ENCODE data around the gene MLIP. TPM values are rescaled to one million over a fixed set of nuclear protein-coding genes. Genes with fewer than 3 reads are reported as not detected.

The MLIP gene
- total and polyA plus RNA-seq, 3 donors from 2014 or later = 0.43 to 1.6 (median 0.63) TPM

- H3K27me3 ChIP-seq = no peaks in the 10 kb centered on the region
- H3K27ac ChIP-seq = no peak overlapping the region
- TF ChIP-seq CTCF (IDR thresholded peaks at IDR 0.05) = no peak
- TF ChIP-seq POLR2A (IDR thresholded peaks at IDR 0.05) = no peak
- H3K9me3 ChIP-seq = no peaks in the 10 kb centered on the region
- H3K4me3 ChIP-seq = no peak overlapping the region
- WGBS, 2 donors = 73 to 75% methylated on average over 3 of the region's 3 CpGs
- no peaks in the 10 kb centered on the region for H3K4me1 ChIP-seq
- DNase-seq = no peak
- no peaks in the 10 kb centered on the region for H3K36me3 ChIP-seq (ENCODE audit: low read depth, missing control alignments)
- intact Hi-C loops (cut with DNase I; ENCODE audit: low total_unique reads) = no loop called here
These were observed 173.1 kb downstream of the MLIP start for GRCh38 chr6:54284161-54284860.

GRCh38 chr6:54285595-54285994, 174.4 kb downstream of the MLIP start:
- H3K27ac ChIP-seq = no peak overlapping the region
- no peak for DNase-seq
- TF ChIP-seq CTCF (IDR thresholded peaks at IDR 0.05) (no peak), POLR2A (IDR thresholded peaks at IDR 0.05) (no peak)
- WGBS, 2 donors = 77 to 94% methylated on average over 3 of the region's 3 CpGs
- no peaks in the 10 kb centered on the region for H3K4me1 ChIP-seq
- no peaks in the 10 kb centered on the region for H3K9me3 ChIP-seq
- H3K27me3 ChIP-seq = no peaks in the 10 kb centered on the region
- no peaks in the 10 kb centered on the region for H3K36me3 ChIP-seq (ENCODE audit: low read depth, missing control alignments)
- intact Hi-C loops (cut with DNase I; ENCODE audit: low total_unique reads) = no loop called here
- H3K4me3 ChIP-seq = no peak overlapping the region

GRCh38 chr6:54286141-54286540, 174.9 kb downstream of the MLIP start:
- no peaks in the 10 kb centered on the region for H3K4me1 ChIP-seq
- no peak for DNase-seq
- no peak overlapping the region for H3K27ac ChIP-seq
- intact Hi-C loops (cut with DNase I; ENCODE audit: low total_unique reads) = no loop called here
- TF ChIP-seq POLR2A (IDR thresholded peaks at IDR 0.05) = no peak
- TF ChIP-seq CTCF (IDR thresholded peaks at IDR 0.05) = no peak
- H3K4me3 ChIP-seq = no peak overlapping the region
- H3K36me3 ChIP-seq (ENCODE audit: low read depth, missing control alignments) = no peaks in the 10 kb centered on the region
- no peaks in the 10 kb centered on the region for H3K9me3 ChIP-seq
- no peaks in the 10 kb centered on the region for H3K27me3 ChIP-seq

- no peak for DNase-seq
- no peaks in the 10 kb centered on the region for H3K27me3 ChIP-seq
- H3K36me3 ChIP-seq (ENCODE audit: low read depth, missing control alignments) = no peaks in the 10 kb centered on the region
- TF ChIP-seq POLR2A (IDR thresholded peaks at IDR 0.05) (no peak), CTCF (IDR thresholded peaks at IDR 0.05) (no peak)
- H3K9me3 ChIP-seq = no peaks in the 10 kb centered on the region
- no peaks in the 10 kb centered on the region for H3K4me1 ChIP-seq
- H3K27ac ChIP-seq = no peak overlapping the region
- WGBS, 2 donors = 79 to 80% methylated on average over 2 of the region's 2 CpGs
- H3K4me3 ChIP-seq = no peak overlapping the region
- intact Hi-C loops (cut with DNase I; ENCODE audit: low total_unique reads) = no loop called here
These were observed 177.2 kb downstream of the MLIP start for GRCh38 chr6:54288474-54288873.

GRCh38 chr6:54289426-54289825, 178.2 kb downstream of the MLIP start:
- no peak overlapping the region for H3K4me3 ChIP-seq
- intact Hi-C loops (cut with DNase I; ENCODE audit: low total_unique reads) = no loop called here
- no peak overlapping the region for H3K27ac ChIP-seq
- H3K36me3 ChIP-seq (ENCODE audit: low read depth, missing control alignments) = no peaks in the 10 kb centered on the region
- whole genome bisulfite sequencing, 2 donors = 84 to 85% methylated on average over 4 of the region's 4 CpGs
- no peaks in the 10 kb centered on the region for H3K9me3 ChIP-seq
- H3K4me1 ChIP-seq = no peaks in the 10 kb centered on the region
- no peak for TF ChIP-seq POLR2A (IDR thresholded peaks at IDR 0.05)
- no peak for TF ChIP-seq CTCF (IDR thresholded peaks at IDR 0.05)
- no peaks in the 10 kb centered on the region for H3K27me3 ChIP-seq
- no peak for DNase-seq
